Motor neuron (in vitro differentiated cells): Measurements from ENCODE around the gene ADGRE3. TPM values are rescaled to one million over a fixed set of nuclear protein-coding genes. Genes with fewer than 3 reads are reported as not detected.

Source experiments
- ATAC-seq, 8 experiments: fragments of 200-7000 bp; cut with Tn5 transposase; replicated peaks in 6 of 8; 2 replicates each; pipeline ENCODE4 v1.8.0; 2021; ENCODE audit warnings: mild to moderate bottlenecking in 8 of 8, moderate library complexity in 8 of 8
- H3K27ac ChIP-seq, 2 donors: fragments of 250-450 bp; sonication (Bioruptor Pico); 2 replicates each; pipeline ENCODE4 v1.9.0; 2021; ENCODE audit warnings: antibody characterized with exemption in 2 of 2, mild to moderate bottlenecking in 2 of 2, moderate library complexity in 1 of 2
- H3K4me1 ChIP-seq, 2 donors: fragments of 250-450 bp; sonication (Bioruptor Pico); replicated peaks in 1 of 2; 2 replicates each; pipeline ENCODE4 v1.6.1; 2021; ENCODE audit warnings: antibody characterized with exemption in 2 of 2, mild to moderate bottlenecking in 2 of 2, moderate library complexity in 1 of 2
- H3K4me3 ChIP-seq, 5 donors: fragments of 250-450 bp; sonication (Bioruptor Pico); 2 replicates each; pipeline ENCODE4 v1.9.0; 2021; ENCODE audit warnings: antibody characterized with exemption in 5 of 5, mild to moderate bottlenecking in 5 of 5, moderate library complexity in 4 of 5
- WGBS, 10 experiments: fragments of 450-650 bp; shearing (Covaris generic); methylation state at CpG; one replicate each; pipeline ENCODE4 v1.0.0; 2022; 5-methylcytosine and 5-hydroxymethylcytosine counted together
- in situ Hi-C, 9 experiments: fragments of 400-800 bp; cut with MboI; loops; one replicate each; pipeline ENCODE4 v1.15.0; 2021; ENCODE audit warnings: low sequenced_read_pairs in 9 of 9, low pct_unique_long_range_greater_than_20kb in 2 of 9; ENCODE audit not compliant: unreplicated experiment in 9 of 9
- total RNA-seq, 8 experiments: library from RNA; unstranded; fragments of 300-600 nt; gene quantifications; 2 replicates each; pipeline versions ENCODE4 v1.2.3 to v1.2.4, GENCODE V29; 2022

ADGRE3 gene
- total RNA-seq, 8 experiments from 2014 or later: 0.13 TPM; not detected in 7

- in situ Hi-C loops: loop anchor here in 2 of 9 experiments (25.0 kb wide), 2 partner anchors 307 to 332 kb away; partner anchors contain the start of gene OR7A17 (in 1 of the 2)
- no peak for ATAC-seq
- 0 to 69% (median 63%) methylated on average over 1 to 6 of the region's 6 CpGs; no CpG with 5 or more reads in 5 of the 10 experiments for WGBS, 10 experiments
- Histone ChIP-seq H3K4me3 (no peak overlapping the region), H3K27ac (no peak overlapping the region), H3K4me1 (no peaks in the 10 kb centered on the region)
Measured at GRCh38 chr19:14580623-14581237, 93.9 kb downstream of the ADGRE3 start.

- in situ Hi-C loops: loop anchor here in 2 of 9 experiments (25.0 kb wide), 2 partner anchors 309 to 334 kb away; partner anchors contain the start of gene OR7A17 (in 1 of the 2)
- peak in 1 of 8 experiments; percentile 31 for ATAC-seq
- 0 to 83% (median 34%) methylated on average over 1 to 5 of the region's 6 CpGs; no CpG with 5 or more reads in 4 of the 10 experiments for WGBS, 10 experiments
- Histone ChIP-seq H3K4me1 (peaks cover 3 to 6% of the 10 kb centered on the region in 2 donors), H3K27ac (no peak overlapping the region), H3K4me3 (no peak overlapping the region)
Measured at GRCh38 chr19:14577885-14578427, 96.7 kb downstream of the ADGRE3 start.

- no peak for ATAC-seq
- H3K4me1 ChIP-seq: peaks cover 3 to 6% of the 10 kb centered on the region in 2 donors
- H3K4me3 ChIP-seq: no peak overlapping the region
- in situ Hi-C loops: loop anchor here in 2 of 9 experiments (25.0 kb wide), 2 partner anchors 310 to 335 kb away; partner anchors contain the start of gene OR7A17 (in 1 of the 2)
- H3K27ac ChIP-seq: no peak overlapping the region
- 45 to 100% (median 73%) methylated on average over 1 to 2 of the region's 5 CpGs; no CpG with 5 or more reads in 6 of the 10 experiments for WGBS, 10 experiments
Measured at GRCh38 chr19:14577264-14577663, 97.4 kb downstream of the ADGRE3 start.

DNA sequence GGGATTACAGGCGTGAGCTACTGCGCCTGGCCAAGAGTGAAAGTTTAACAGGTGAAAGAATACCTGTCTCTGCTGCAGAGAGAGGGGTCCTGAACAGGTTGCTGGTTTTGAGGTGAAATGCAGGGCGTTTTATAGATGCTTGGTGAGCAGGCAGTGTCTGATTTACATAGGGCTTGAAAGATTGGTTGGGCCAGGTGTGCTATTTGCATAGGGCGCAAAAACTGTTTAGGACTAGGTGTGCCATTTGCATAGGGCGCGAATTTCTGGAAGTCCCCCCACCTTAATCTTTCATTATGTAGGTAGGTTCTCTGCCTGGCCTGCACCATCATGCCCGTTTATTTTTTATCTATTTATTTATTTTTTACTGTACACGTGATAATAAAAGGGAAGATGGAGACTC, 98.3 kb downstream of the ADGRE3 start:
- H3K4me1 ChIP-seq: peaks cover 3 to 6% of the 10 kb centered on the region in 2 donors
- H3K27ac ChIP-seq: no peak overlapping the region
- ATAC-seq: no peak
- in situ Hi-C loops: loop anchor here in 2 of 9 experiments (25.0 kb wide), 2 partner anchors 311 to 336 kb away; partner anchors contain the start of gene OR7A17 (in 1 of the 2)
- no peak overlapping the region for H3K4me3 ChIP-seq
- 38 to 97% (median 72%) methylated on average over 3 to 7 of the region's 8 CpGs; no CpG with 5 or more reads in 2 of the 10 experiments for WGBS, 10 experiments

- WGBS, 10 experiments: 57 to 100% (median 81%) methylated on average over 1 to 6 of the region's 6 CpGs; no CpG with 5 or more reads in 3 of the 10 experiments
- Histone ChIP-seq H3K4me1 (peaks cover 9 to 10% of the 10 kb centered on the region in 2 donors), H3K27ac (no peak overlapping the region), H3K4me3 (no peak overlapping the region)
- in situ Hi-C loops: loop anchor here in 2 of 9 experiments (25.0 kb wide), 2 partner anchors 312 to 337 kb away; partner anchors contain the start of gene OR7A17 (in 1 of the 2)
- no peak for ATAC-seq
Measured at GRCh38 chr19:14575428-14575980, 99.1 kb downstream of the ADGRE3 start.

GRCh38 chr19:14571695-14572490, 102.8 kb downstream of the ADGRE3 start, which contains the start of gene NDUFB7:
Gene NDUFB7, minus strand, starts transcription at chr19:14572066. Its CDS starts 66 bp downstream, at chr19:14572000.
- peak within 1 kb of the TSS; percentile 77 to 82 for H3K27ac ChIP-seq
- peaks cover 9 to 10% of the 10 kb centered on the region in 2 donors for H3K4me1 ChIP-seq
- 4 to 65% (median 7%) methylated on average over 2 to 21 of the region's 40 CpGs; no CpG with 5 or more reads in 1 of the 10 experiments for WGBS, 10 experiments
- ATAC-seq: peak; percentile 88 to 97 (median 92)
- peak within 1 kb of the TSS; percentile 72 to 98 (median 81) for H3K4me3 ChIP-seq
- in situ Hi-C loops: loop anchor here in 1 of 9 experiments (5.0 kb wide), 1 partner anchor 115 kb away; no protein-coding TSS in a partner anchor

DNA sequence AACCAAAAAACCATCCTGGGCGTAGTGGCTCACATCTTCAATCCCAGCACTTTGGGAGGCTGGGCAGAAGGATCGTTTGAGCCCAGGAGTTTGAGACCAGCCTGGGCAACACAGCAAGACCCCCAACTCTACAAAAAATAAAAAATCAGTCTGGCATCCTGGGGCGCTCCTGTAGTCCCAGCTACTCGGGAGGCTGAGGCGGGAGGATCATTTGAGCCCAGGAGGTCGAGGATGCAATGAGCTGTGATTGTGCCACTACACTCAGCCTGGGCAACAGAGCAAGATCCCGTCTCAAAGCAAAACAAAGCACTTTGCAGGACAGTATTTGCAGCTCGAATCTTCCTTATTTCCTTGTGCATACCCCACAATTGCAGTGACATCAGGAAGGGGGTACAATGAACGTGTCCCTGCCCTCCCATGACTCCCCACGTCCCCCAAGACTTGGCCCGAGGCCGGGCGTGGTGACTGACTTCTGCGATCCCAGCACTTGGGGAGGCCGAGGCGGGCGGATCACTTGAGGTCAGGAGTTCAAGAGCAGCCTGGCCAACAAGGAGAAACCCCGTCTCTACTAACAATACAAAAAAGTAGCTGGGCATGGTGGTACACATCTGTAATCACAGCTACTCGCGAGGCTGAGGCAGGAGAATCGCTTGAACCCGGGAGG, 103.6 kb downstream of the ADGRE3 start:
- in situ Hi-C loops: loop anchor here in 1 of 9 experiments (5.0 kb wide), 1 partner anchor 116 kb away; no protein-coding TSS in a partner anchor
- peak overlapping the region; percentile 72 to 98 (median 81) for H3K4me3 ChIP-seq
- peaks cover 9 to 10% of the 10 kb centered on the region in 2 donors for H3K4me1 ChIP-seq
- H3K27ac ChIP-seq: no peak overlapping the region
- ATAC-seq: no peak
- 0 to 90% (median 49%) methylated on average over 1 to 9 of the region's 22 CpGs; no CpG with 5 or more reads in 2 of the 10 experiments for WGBS, 10 experiments

Other genes starting within 250 kb of the ADGRE3 start
- 10 to 100 TPM; 37.6 to 69.3 (median 56.0) TPM for gene PKN1, start 241.5 kb downstream of the ADGRE3 start, total RNA-seq
- under 1 TPM in 2 of 8 experiments, not detected in 6; 0.11 to 0.24 TPM for gene PTGER1, start 199.5 kb downstream of the ADGRE3 start, total RNA-seq
- gene GIPC1, start 178.7 kb downstream of the ADGRE3 start, total RNA-seq: 10 to 100 TPM; 28.7 to 92.0 (median 49.2) TPM
- 100 to 1,000 TPM in 3 of 8 experiments, 10 to 100 TPM in 5; 36.7 to 113 (median 72.8) TPM for gene DNAJB1, start 156.4 kb downstream of the ADGRE3 start, total RNA-seq
- 100 to 1,000 TPM in 4 of 8 experiments, 10 to 100 TPM in 4; 67.6 to 145 (median 97.3) TPM for gene TECR, start 145.2 kb downstream of the ADGRE3 start, total RNA-seq
- 100 to 1,000 TPM; 232 to 333 (median 277) TPM for gene NDUFB7, start 102.8 kb downstream of the ADGRE3 start, total RNA-seq
- gene CLEC17A, start 91.8 kb downstream of the ADGRE3 start, total RNA-seq: under 1 TPM in 1 of 8 experiments, not detected in 7; 0.05 TPM
- 10 to 100 TPM in 6 of 8 experiments, 1 to 10 TPM in 2; 9.5 to 27.8 (median 19.8) TPM for gene ZNF333, start 15.2 kb upstream of the ADGRE3 start, total RNA-seq
- 1 to 10 TPM in 2 of 8 experiments, under 1 TPM in 5, not detected in 1; 0.09 to 3.7 (median 0.33) TPM for gene ADGRE2, start 103.7 kb upstream of the ADGRE3 start, total RNA-seq
- gene OR7A5, start 160.3 kb upstream of the ADGRE3 start, total RNA-seq: 1 to 10 TPM in 1 of 8 experiments, under 1 TPM in 4, not detected in 3; 0.05 to 1.3 (median 0.31) TPM
- gene OR7C1, start 160.3 kb upstream of the ADGRE3 start, total RNA-seq: 1 to 10 TPM in 1 of 8 experiments, under 1 TPM in 7; 0.22 to 1.7 (median 0.53) TPM
- 1 to 10 TPM in 1 of 8 experiments, under 1 TPM in 2, not detected in 5; 0.09 to 1.1 (median 0.21) TPM for gene OR7A10, start 174.1 kb upstream of the ADGRE3 start, total RNA-seq
- under 1 TPM in 4 of 8 experiments, not detected in 4; 0.09 to 0.33 (median 0.23) TPM for gene OR7A17, start 211.3 kb upstream of the ADGRE3 start, total RNA-seq